GM21515 (cell line): ENCODE results near the gene TOR1AIP2.
A peak's percentile ranks its signal among the peaks of the same experiment; 100 is the strongest.

Experiments used
- ATAC-seq: cut with Tn5 transposase; IDR thresholded peaks from one replicate; pipeline ENCODE4 v1.9.1; 2021; ENCODE audit not compliant: unreplicated experiment

TOR1AIP2 gene

GRCh38 chr1:179826626-179827280, 50.9 kb downstream of the TOR1AIP2 start:
- no peak for ATAC-seq

- ATAC-seq = no peak
Measured at GRCh38 chr1:179825798-179826460, 51.7 kb downstream of the TOR1AIP2 start.

- no peak for ATAC-seq
Measured at GRCh38 chr1:179825206-179825605, 52.4 kb downstream of the TOR1AIP2 start.

- no peak for ATAC-seq
Measured at GRCh38 chr1:179824265-179824664, 53.3 kb downstream of the TOR1AIP2 start.

GRCh38 chr1:179823693-179824092, 53.9 kb downstream of the TOR1AIP2 start:
- ATAC-seq = no peak

DNA sequence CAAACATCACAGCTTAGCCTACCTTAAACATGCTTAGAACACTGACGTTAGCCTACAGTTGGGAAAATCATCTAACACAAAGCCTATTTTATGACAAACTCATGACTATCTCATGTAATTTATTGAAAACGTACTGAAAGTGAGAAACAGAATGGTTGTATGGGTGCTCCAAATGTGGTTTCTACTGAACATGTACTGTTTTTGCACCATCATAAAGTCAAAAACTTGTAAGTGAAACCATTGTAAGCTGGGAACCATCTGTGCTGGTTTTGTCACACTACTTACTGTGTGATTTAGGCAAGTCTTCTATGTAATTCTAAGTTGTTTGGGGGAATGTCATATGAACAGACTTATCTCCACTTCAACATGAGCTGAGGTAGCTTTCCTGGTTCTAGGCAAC, 55.5 kb downstream of the TOR1AIP2 start:
- no peak for ATAC-seq

GRCh38 chr1:179821524-179821923, 56.1 kb downstream of the TOR1AIP2 start:
- no peak for ATAC-seq

- no peak for ATAC-seq
Measured at GRCh38 chr1:179820226-179820970, 57.2 kb downstream of the TOR1AIP2 start.

GRCh38 chr1:179818743-179819173, 58.8 kb downstream of the TOR1AIP2 start:
- ATAC-seq = no peak

- ATAC-seq = no peak
Measured at GRCh38 chr1:179818260-179818659, 59.3 kb downstream of the TOR1AIP2 start.

DNA sequence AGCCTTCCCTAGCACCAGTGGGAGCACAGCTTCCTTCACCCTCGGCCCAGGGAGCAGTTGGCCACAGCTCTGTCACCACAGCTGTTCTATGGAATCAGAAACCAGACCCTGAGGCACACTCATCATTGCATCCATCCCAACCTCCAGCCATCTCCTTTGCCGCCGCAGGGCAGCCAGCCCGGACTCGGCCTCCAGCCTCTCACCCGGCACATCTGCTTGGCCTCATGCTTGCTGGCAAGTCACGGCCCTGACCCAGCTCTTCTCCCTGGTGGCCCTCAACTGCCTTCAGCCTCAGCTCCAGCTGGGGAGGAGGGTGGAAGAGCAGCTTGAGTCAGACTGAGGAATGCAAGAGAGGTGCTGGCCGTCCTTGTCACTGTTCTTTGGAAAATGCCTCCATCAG, 59.8 kb downstream of the TOR1AIP2 start:
- ATAC-seq = no peak

- no peak for ATAC-seq
Measured at GRCh38 chr1:179817056-179817455, 60.5 kb downstream of the TOR1AIP2 start.

GRCh38 chr1:179816196-179816960, 61.2 kb downstream of the TOR1AIP2 start:
- ATAC-seq = no peak

DNA sequence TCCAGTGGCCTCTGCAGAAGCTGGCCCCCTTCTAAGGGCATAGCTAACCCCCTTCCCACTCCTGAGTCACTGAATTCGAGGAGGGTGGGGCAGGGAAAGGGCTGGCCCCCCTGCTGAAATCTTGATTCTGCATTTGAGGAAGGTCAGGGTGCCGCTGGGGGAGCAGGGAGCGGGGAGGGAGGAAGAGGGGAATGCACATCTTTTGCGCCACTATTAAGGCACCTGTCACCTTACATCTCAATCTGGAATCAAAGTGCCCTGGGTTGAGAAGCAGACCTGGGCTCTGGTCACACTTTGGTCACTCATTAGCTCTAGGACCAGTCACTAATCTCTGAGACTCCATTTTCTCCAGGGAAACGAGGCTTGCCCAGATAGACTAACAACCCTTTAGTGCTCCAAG, 62.0 kb downstream of the TOR1AIP2 start:
- ATAC-seq = no peak

DNA sequence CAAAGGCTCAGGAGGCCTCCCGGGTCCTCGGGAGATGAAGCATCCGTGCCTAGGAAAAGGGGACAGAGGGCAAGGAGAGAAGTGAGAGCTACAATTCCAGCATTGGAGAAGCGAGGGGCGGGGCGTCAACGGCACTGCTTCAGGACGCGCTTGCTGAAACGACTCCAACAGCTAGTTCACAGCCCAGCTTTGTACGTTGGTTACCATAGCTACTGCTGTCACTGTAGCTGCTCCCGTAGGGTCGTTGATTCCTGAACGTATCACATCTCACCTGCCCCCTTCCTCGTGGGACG, 63.1 kb downstream of the TOR1AIP2 start:
- no peak for ATAC-seq

DNA sequence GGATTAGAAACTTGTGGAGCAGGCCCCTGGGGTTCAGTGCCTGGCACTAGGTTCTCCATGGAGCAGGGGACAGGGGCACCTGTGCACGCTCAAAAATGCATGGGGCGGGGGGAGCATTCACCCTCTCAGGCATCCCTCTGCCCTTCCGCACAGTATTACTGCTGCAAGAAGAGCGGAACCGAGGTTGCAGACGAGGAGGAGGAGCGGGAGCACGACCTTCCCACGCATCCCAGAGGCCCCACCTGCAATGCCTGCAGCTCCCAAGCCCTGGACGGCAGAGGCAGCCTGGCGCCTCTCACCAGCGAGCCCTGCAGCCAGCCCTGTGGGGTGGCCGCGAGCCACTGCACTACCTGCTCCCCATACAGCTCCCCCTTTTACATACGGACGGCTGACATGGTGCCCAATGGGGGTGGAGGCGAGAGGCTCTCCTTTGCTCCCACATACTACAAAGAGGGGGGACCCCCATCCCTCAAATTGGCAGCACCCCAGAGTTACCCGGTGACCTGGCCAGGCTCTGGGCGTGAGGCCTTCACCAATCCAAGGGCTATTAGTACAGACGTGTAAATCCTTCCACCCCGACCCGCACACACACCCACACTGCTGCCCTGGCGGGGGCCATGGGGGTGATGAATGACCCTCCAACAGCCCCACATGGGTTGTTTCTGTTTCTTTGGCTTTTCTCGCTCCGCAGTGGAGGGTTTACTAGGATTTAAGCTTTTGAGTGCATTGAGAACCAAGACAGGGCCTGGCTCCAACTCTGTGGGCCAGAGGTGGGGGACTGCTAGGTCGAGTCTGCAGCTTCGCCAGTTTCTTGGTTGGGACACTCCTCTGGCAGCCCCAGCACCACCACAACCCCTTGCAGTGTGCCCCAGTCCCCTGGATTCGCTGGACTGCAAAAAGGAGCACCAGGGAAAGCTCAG, 63.7 kb downstream of the TOR1AIP2 start:
- ATAC-seq = no peak

DNA sequence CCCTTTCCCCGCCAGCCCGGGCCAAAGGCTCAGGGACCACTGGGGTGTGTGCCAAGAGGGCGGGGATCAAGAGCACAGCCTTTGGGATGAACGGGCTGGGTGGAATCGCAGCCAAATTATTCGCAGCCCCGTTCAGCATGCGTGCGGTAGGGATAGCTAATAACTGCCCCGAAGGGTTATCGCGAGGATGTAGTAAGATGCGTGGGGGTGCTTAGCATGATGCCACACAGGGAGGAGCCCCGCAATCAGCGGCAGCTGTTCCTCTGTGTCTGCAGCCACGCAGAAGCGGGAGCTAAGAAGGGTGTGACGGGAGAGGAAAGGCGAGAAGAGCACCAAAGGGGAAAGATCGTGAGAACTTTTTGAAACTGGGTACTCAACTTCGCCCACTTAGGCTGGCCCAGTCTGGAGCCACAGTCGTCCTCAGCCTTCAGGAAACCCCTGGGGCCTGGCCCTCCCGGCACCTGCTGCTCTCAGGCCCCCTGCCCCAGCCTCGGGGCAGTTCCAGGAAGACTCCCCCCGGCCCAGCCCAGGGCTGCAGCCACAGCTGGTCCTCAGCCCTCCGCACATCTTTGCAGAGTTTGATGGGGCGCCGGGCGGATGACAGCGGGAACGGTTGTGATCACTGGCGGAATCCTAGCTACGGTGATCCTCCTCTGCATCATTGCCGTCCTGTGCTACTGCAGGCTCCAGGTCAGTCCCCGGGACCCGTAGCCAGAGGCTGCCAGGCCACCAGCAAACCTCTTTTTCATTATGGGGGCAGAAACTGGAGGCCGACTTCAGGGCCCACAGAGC, 64.9 kb downstream of the TOR1AIP2 start:
- ATAC-seq = no peak

- ATAC-seq = no peak
Measured at GRCh38 chr1:179810367-179810715, 67.3 kb downstream of the TOR1AIP2 start.

DNA sequence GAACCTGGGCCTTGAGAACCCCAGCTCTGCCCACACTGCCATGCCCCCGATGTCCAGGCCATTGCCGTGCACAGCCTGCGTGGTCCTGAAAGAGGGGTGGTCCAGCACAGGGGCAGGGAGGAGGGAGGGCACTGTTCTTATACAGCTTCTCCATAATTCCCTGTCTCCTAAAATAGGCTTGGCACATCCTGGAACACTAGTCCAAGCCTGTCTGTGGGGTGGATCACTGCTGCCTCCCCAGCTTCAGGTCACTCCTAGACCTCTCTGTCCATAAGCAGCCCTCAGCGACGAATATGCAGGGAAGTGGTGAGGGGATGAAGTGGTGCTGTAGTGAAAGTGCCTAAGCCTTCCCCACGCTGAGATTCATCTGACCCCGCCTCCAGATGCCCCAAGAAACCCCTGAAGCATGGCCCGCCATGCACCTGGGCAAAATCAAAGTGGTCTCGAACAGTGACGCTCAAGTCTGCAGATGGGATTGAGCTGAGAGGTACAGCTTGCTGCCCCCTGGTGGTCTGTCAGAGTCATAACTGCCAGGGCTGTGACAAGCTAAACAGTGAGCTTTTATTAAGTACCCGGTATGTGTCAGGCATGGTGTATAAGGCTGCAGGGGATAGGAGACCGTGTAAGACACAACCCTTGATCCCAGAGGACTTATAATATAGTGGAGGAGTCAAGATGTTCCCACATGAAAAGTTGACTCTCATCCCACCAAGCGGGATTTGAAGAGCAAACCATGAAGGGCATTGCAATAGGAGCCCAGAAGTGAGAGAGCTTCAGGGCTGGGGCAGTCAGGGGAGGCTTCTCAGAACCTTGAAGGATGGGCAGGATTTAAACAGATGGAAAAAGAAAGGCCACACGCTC, 67.9 kb downstream of the TOR1AIP2 start:
- ATAC-seq = peak; percentile 73
